ENCODE measurements around the gene FH. TPM values are rescaled to one million over a fixed set of nuclear protein-coding genes. Genes with fewer than 3 reads are reported as not detected.

The FH gene
- total and polyA plus RNA-seq, 10 of the 15 experiments (the other 5 are each of a cell fraction or from before 2014, with no cell fraction given) = 44.7 to 124 (median 76.2) TPM

GRCh38 chr1:241557551-241558193 lies 38.1 kb upstream of the FH start:
- no peak overlapping the region for H3K4me3 ChIP-seq
- no TSS peak for BruUV-seq (replicated peaks)
- RAD21 ChIA-PET (ENCODE audit: unreplicated experiment) = no interaction called here

More at GRCh38 chr1:241557551-241558193, 38.1 kb upstream of the FH start:
- WGBS (ENCODE audit: insufficient coverage, insufficient replicate concordance, low lambda C conversion rate, missing lambda C conversion rate) = 81% methylated on average over 4 of the region's 5 CpGs
- H3K4me1 ChIP-seq (ENCODE audit: control insufficient read depth, insufficient read depth, low read length) = peaks cover under 1% of the 10 kb centered on the region; the same call in 1 of the 2 replicates
- no peak overlapping the region for H3K4me2 ChIP-seq (ENCODE audit: control insufficient read depth, insufficient read depth)
- FAIRE-seq = no peak
- H2AFZ ChIP-seq (ENCODE audit: control insufficient read depth, low read depth, low read length) = no peak overlapping the region
- ATAC-seq = no peak
- H3K9me3 ChIP-seq (replicated peaks; ENCODE audit: control insufficient read depth, insufficient read depth, low read length) = no peaks in the 10 kb centered on the region
- in situ Hi-C loops (cut with MboI) (no loop called here), intact Hi-C loops (cut with micrococcal nuclease; ENCODE audit: unreplicated experiment) (no loop called here)
- POLR2A ChIA-PET = no interaction called here
- no peaks in the 10 kb centered on the region for H3K27me3 ChIP-seq (replicated peaks in 1 of 2; ENCODE audit: control insufficient read depth in 2 of 2, insufficient read depth in 2 of 2, low read length in 1 of 2)
- CTCF ChIA-PET = no interaction called here
- no peaks in the 10 kb centered on the region for H3K36me3 ChIP-seq (ENCODE audit: control insufficient read depth in 2 of 2, insufficient read depth in 2 of 2, low read length in 1 of 2)
- H3K79me2 ChIP-seq (ENCODE audit: control insufficient read depth, insufficient read depth, low read length) = no peaks in the 10 kb centered on the region
- H3K9ac ChIP-seq (ENCODE audit: control insufficient read depth, insufficient read depth, low read length) = no peak overlapping the region
- TF ChIP-seq SMARCA5 (IDR thresholded peaks at IDR 0.05) (no peak), POU2F2 (IDR thresholded peaks at IDR 0.05; ENCODE audit: borderline replicate concordance, low read depth, low read length) (no peak), BHLHE40 (IDR thresholded peaks at IDR 0.05; ENCODE audit: borderline replicate concordance in 1 of 2, low read depth in 2 of 2, low read length in 1 of 2) (no peak), LARP7 (IDR thresholded peaks at IDR 0.05) (no peak), BRCA1 (IDR thresholded peaks at IDR 0.05; ENCODE audit: low read depth, low read length) (no peak), SIN3A (IDR thresholded peaks at IDR 0.05; ENCODE audit: low read depth, low read length) (no peak), ATF7 (IDR thresholded peaks at IDR 0.05; ENCODE audit: low read depth) (no peak), SMC3 (IDR thresholded peaks at IDR 0.05; ENCODE audit: borderline replicate concordance, low read length) (no peak), SMAD5 (IDR thresholded peaks at IDR 0.05; ENCODE audit: low read depth) (no peak), TAF1 (IDR thresholded peaks at IDR 0.05; ENCODE audit: borderline replicate concordance, low read depth, low read length) (no peak), TCF3 (IDR thresholded peaks at IDR 0.05; ENCODE audit: borderline replicate concordance, insufficient read depth, low read depth, low read length) (no peak), GABPA (IDR thresholded peaks at IDR 0.05; ENCODE audit: low read depth) (no peak), ZNF592 (IDR thresholded peaks at IDR 0.05) (no peak), STAT3 (IDR thresholded peaks at IDR 0.05; ENCODE audit: low read depth, low read length) (no peak)
- TF ChIP-seq, protein P1, sequence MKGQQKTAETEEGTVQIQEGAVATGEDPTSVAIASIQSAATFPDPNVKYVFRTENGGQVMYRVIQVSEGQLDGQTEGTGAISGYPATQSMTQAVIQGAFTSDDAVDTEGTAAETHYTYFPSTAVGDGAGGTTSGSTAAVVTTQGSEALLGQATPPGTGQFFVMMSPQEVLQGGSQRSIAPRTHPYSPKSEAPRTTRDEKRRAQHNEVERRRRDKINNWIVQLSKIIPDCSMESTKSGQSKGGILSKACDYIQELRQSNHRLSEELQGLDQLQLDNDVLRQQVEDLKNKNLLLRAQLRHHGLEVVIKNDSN (IDR thresholded peaks at IDR 0.05; ENCODE audit: borderline replicate concordance, extremely low read length, insufficient read depth, low read depth, low read length) = no peak
- TF ChIP-seq, protein P2, sequence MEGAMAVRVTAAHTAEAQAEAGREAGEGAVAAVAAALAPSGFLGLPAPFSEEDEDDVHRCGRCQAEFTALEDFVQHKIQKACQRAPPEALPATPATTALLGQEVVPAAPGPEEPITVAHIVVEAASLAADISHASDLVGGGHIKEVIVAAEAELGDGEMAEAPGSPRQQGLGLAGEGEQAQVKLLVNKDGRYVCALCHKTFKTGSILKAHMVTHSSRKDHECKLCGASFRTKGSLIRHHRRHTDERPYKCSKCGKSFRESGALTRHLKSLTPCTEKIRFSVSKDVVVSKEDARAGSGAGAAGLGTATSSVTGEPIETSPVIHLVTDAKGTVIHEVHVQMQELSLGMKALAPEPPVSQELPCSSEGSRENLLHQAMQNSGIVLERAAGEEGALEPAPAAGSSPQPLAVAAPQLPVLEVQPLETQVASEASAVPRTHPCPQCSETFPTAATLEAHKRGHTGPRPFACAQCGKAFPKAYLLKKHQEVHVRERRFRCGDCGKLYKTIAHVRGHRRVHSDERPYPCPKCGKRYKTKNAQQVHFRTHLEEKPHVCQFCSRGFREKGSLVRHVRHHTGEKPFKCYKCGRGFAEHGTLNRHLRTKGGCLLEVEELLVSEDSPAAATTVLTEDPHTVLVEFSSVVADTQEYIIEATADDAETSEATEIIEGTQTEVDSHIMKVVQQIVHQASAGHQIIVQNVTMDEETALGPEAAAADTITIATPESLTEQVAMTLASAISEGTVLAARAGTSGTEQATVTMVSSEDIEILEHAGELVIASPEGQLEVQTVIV (IDR thresholded peaks at IDR 0.05; ENCODE audit: borderline replicate concordance, partially characterized antibody) = no peak
- no peak for DNase-seq (ENCODE audit: low read depth, low spot score)
- no peak overlapping the region for H3K27ac ChIP-seq (ENCODE audit: control insufficient read depth, insufficient read depth)
- SMC1A ChIA-PET (ENCODE audit: uncharacterized antibody, unreplicated experiment) = no interaction called here
- H4K20me1 ChIP-seq (ENCODE audit: control insufficient read depth, insufficient read depth) = no peaks in the 10 kb centered on the region
